Ovary (tissue), 3 donors: ENCODE results near the gene RRP12.

ENCODE experiments used
- EP300 ChIP-seq: sonication (generic); formaldehyde crosslinking; IDR thresholded peaks from one replicate; pipeline ENCODE4 v1.6.1; 2017; ENCODE audit warnings: antibody characterized with exemption
- POLR2A ChIP-seq: fragments of 450-650 bp; IDR thresholded peaks from one replicate; pipeline ENCODE4 v1.6.1; 2017; ENCODE audit warnings: antibody characterized with exemption, mild to moderate bottlenecking, moderate library complexity
- TF ChIP-seq, protein P1 (sequence below), 3 donors: fragments of 450-650 bp in 2 of 3; fragments of 200-600 bp in 1 of 3; IDR thresholded peaks; one replicate each; pipeline versions ENCODE4 v1.5.1 to v1.8.0; 2016 to 2022; ENCODE audit warnings: antibody characterized with exemption in 3 of 3, mild to moderate bottlenecking in 1 of 3
- donor health status: DM: no; HTN: no; CAD: no.

DNA sequence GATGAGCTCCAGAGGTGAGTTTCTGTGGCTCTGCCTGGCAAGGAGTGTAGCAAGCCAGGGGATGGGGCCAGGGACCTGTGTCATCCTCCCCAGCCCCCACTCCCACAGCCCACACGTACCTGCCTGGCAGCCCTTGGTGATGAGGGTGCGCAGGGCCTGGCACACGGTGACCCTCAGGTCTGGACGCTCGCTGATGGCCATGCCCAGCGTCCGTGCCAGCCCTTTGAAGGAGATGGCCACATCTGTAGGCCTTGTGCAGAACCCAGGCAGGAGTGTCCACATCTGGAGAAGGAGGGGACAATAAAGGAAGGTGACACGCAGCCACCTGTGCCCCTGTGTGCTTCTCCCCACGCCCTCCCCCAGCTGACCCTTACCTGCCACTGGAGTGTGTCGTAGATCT is 27.7 kb downstream of the RRP12 start:
- TF ChIP-seq, protein P1, sequence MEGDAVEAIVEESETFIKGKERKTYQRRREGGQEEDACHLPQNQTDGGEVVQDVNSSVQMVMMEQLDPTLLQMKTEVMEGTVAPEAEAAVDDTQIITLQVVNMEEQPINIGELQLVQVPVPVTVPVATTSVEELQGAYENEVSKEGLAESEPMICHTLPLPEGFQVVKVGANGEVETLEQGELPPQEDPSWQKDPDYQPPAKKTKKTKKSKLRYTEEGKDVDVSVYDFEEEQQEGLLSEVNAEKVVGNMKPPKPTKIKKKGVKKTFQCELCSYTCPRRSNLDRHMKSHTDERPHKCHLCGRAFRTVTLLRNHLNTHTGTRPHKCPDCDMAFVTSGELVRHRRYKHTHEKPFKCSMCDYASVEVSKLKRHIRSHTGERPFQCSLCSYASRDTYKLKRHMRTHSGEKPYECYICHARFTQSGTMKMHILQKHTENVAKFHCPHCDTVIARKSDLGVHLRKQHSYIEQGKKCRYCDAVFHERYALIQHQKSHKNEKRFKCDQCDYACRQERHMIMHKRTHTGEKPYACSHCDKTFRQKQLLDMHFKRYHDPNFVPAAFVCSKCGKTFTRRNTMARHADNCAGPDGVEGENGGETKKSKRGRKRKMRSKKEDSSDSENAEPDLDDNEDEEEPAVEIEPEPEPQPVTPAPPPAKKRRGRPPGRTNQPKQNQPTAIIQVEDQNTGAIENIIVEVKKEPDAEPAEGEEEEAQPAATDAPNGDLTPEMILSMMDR (IDR thresholded peaks at IDR 0.05) = no peak
- TF ChIP-seq POLR2A = no peak
- TF ChIP-seq EP300 = no peak
